Measurements from ENCODE around the gene GRK4.
"Not testable (repeated sequence)": the region's sequence is repeated elsewhere in the genome, so short reads cannot be mapped to it uniquely, and the experiment has no call there.

GRK4 gene

DNA sequence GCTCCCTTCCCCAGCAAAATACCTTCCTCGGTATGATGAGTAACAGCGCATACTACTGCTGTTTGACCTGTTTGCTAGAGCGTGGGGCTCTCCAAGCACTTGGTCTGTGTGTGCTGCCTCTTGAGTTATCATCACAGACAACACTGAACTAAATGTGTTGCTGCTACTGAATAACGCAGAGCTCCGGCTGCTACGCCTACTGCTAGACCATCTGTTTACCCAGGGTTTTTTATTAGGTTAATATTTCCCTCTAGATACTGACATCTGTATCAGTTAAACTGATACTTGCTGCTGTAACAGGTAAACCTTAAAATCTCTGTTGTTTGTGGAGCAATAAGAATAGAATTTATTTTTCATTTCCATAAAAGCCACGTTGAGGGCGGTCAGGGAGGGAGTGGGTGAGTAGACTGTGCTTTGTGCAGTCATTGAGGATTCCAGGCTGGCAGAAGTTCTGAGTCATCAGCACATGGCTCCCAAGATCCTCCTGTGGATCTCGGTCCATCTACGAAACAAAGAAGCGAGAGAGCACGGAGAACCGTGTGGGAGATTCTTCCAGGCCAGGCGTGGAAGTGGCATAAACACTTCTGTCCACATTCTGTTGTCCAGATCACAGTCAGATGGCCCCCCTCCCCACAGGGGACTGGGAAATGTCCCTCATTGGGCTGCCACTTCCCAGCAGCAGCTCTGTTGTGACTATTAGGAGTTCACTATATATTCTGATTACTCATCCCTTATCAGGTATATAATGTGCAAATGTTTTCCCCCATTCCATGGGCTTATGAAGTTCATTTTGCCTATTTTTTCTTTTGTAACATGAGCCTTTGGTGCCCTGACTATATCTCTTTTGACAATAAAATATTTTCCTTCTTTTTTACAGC, 14.1 kb downstream of the GRK4 start:
- no peak overlapping the region for H3K27ac ChIP-seq
- no peak overlapping the region for H3K4me2 ChIP-seq (ENCODE audit: low read length)
- no peak overlapping the region for H3K9ac ChIP-seq
- no peaks in the 10 kb centered on the region for H3K79me2 ChIP-seq
- H3K27me3 ChIP-seq (ENCODE audit: control insufficient read depth, insufficient read depth, low read length), result no peaks in the 10 kb centered on the region
- no peak for TF ChIP-seq CTCF (IDR thresholded peaks at IDR 0.05)
- no peaks in the 10 kb centered on the region for H3K4me1 ChIP-seq
- no peak overlapping the region for H3K4me3 ChIP-seq (ENCODE audit: low read depth, low read length)
- no peaks in the 10 kb centered on the region for H3K36me3 ChIP-seq (ENCODE audit: control insufficient read depth, insufficient read depth, low read length)
- no peak overlapping the region for H2AFZ ChIP-seq
- no peaks in the 10 kb centered on the region for H3K9me3 ChIP-seq (ENCODE audit: control insufficient read depth, low read length)

DNA sequence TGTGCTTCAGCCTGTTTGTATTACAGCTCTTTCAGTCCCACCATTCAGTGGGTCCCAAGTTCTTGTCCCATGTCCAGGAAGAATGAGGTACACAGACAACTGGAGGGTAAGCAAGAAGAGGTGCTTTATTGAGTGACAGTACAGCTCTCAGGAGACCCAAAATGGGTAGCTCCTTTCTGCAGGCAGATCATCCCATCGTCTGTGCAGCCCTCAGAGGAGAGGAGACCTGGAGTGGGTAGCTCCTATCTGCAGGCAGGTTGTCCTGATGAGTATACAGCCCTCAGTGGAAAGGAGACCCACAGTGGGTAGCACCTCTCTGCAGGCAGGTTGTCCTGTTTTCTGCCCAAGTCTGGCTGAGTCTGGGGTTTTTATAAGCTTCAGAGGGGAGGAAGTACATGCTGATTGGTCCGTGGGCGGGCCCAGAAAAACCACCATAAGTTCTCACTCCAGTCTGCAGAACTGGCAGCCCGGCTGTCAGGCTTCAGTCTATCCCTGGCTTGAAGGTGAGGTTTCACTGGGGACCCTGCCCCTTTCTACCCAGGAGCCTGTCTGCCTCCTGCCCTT, 18.0 kb downstream of the GRK4 start:
- no peak overlapping the region for H3K4me3 ChIP-seq (ENCODE audit: low read depth, low read length)
- H3K4me1 ChIP-seq, result no peaks in the 10 kb centered on the region
- H3K27ac ChIP-seq, result no peak overlapping the region
- no peak for TF ChIP-seq CTCF (IDR thresholded peaks at IDR 0.05)
- no peaks in the 10 kb centered on the region for H3K79me2 ChIP-seq
- H3K9me3 ChIP-seq (ENCODE audit: control insufficient read depth, low read length), result no peaks in the 10 kb centered on the region
- H3K9ac ChIP-seq, result no peak overlapping the region
- H3K36me3 ChIP-seq (ENCODE audit: control insufficient read depth, insufficient read depth, low read length), result no peaks in the 10 kb centered on the region
- no peaks in the 10 kb centered on the region for H3K27me3 ChIP-seq (ENCODE audit: control insufficient read depth, insufficient read depth, low read length)
- no peak overlapping the region for H2AFZ ChIP-seq
- H3K4me2 ChIP-seq (ENCODE audit: low read length), result no peak overlapping the region

DNA sequence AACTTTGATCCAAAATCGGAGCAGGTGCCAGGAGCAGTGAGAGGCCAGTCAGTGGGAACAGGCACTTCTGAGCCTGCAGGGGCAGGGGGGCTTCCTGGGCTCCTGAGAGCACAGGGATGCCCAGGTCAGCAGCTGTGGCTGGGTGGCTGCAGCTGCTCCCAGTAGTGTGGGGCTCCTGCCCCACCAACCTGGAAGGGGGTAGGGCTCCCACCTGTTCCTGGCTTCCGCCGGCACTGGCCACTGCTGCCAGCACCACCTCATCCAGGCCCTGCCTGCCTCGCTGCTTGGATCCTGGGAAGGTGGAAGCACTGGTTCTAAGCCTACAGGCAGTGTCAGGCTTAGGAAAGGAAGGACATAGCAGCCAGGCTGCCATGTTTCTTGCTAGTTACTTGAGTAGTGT, 18.6 kb downstream of the GRK4 start:
- Histone ChIP-seq H2AFZ (no peak overlapping the region), H3K36me3 (ENCODE audit: control insufficient read depth, insufficient read depth, low read length) (no peaks in the 10 kb centered on the region)

DNA sequence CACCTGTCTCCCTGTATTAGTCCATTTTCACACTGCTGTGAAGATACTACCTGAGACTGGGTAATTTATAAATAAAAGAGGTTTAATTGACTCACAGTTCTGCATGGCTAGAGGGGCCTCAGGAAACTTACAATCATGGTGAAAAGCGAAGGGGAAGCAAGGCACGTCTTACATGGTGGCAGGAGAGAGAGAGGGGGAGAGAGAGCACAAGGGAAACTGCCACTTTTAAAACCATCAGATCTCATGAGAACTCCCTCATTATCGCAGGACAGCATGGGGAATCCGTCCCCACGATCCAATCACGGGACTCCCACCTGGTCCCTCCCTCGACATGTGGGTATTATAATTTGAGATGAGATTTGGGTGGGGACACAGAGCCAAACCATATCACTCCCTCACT, 20.3 kb downstream of the GRK4 start:
- H3K36me3 ChIP-seq (ENCODE audit: control insufficient read depth, insufficient read depth, low read length); H3K27ac ChIP-seq; H3K4me2 ChIP-seq (ENCODE audit: low read length); H3K9me3 ChIP-seq (ENCODE audit: control insufficient read depth, low read length); H3K4me3 ChIP-seq (ENCODE audit: low read depth, low read length); H2AFZ ChIP-seq; H3K4me1 ChIP-seq; H3K9ac ChIP-seq; H3K79me2 ChIP-seq; H3K27me3 ChIP-seq (ENCODE audit: control insufficient read depth, insufficient read depth, low read length): not testable (repeated sequence)

More for the DNA sequence above, 18.6 kb downstream of the GRK4 start:
- H3K9me3 ChIP-seq (ENCODE audit: control insufficient read depth, low read length), result no peaks in the 10 kb centered on the region
- no peak overlapping the region for H3K4me2 ChIP-seq (ENCODE audit: low read length)
- no peak overlapping the region for H3K9ac ChIP-seq
- TF ChIP-seq CTCF (IDR thresholded peaks at IDR 0.05), result no peak
- H3K4me1 ChIP-seq, result no peaks in the 10 kb centered on the region
- no peaks in the 10 kb centered on the region for H3K79me2 ChIP-seq
- H3K27me3 ChIP-seq (ENCODE audit: control insufficient read depth, insufficient read depth, low read length), result no peaks in the 10 kb centered on the region
- no peak overlapping the region for H3K4me3 ChIP-seq (ENCODE audit: low read depth, low read length)
- no peak overlapping the region for H3K27ac ChIP-seq

GRCh38 chr4:2991243-2991642, 27.9 kb downstream of the GRK4 start:
- Histone ChIP-seq H3K4me2 (ENCODE audit: low read length) (no peak overlapping the region), H3K27me3 (ENCODE audit: control insufficient read depth, insufficient read depth, low read length) (no peaks in the 10 kb centered on the region), H2AFZ (no peak overlapping the region), H3K36me3 (ENCODE audit: control insufficient read depth, insufficient read depth, low read length) (no peaks in the 10 kb centered on the region), H3K27ac (no peak overlapping the region), H3K4me1 (no peaks in the 10 kb centered on the region), H3K4me3 (ENCODE audit: low read depth, low read length) (no peak overlapping the region), H3K9me3 (ENCODE audit: control insufficient read depth, low read length) (no peaks in the 10 kb centered on the region), H3K79me2 (no peaks in the 10 kb centered on the region), H3K9ac (no peak overlapping the region)
- no peak for TF ChIP-seq CTCF (IDR thresholded peaks at IDR 0.05)
